NB4 (cell line): ENCODE measurements around the gene PBX1.

Experiments used
- DNase-seq: peaks from one replicate; pipeline ENCODE4 v3.0.0; 2010; ENCODE audit warnings: low read depth
- H3K4me3 ChIP-seq: one replicate; pipeline ENCODE4 v1.5.1; 2011; ENCODE audit warnings: mild to moderate bottlenecking, low read depth, low read length, moderate library complexity
- MAX ChIP-seq: IDR thresholded peaks from 2 replicates; pipeline ENCODE4 v1.6.1; 2011; ENCODE audit warnings: low read depth, low read length
- MYC ChIP-seq: IDR thresholded peaks from 2 replicates; pipeline ENCODE4 v1.6.1; 2011; ENCODE audit warnings: low read depth, low read length
- POLR2A ChIP-seq: IDR thresholded peaks from 2 replicates; pipeline ENCODE4 v1.6.1; 2011; ENCODE audit warnings: mild to moderate bottlenecking; ENCODE audit not compliant: insufficient read length; ENCODE audit errors: extremely low read depth
- TF ChIP-seq, protein P1 (sequence below): IDR thresholded peaks from one replicate; pipeline ENCODE4 v1.5.1; 2012; ENCODE audit warnings: low read depth, low read length

PBX1 gene

DNA sequence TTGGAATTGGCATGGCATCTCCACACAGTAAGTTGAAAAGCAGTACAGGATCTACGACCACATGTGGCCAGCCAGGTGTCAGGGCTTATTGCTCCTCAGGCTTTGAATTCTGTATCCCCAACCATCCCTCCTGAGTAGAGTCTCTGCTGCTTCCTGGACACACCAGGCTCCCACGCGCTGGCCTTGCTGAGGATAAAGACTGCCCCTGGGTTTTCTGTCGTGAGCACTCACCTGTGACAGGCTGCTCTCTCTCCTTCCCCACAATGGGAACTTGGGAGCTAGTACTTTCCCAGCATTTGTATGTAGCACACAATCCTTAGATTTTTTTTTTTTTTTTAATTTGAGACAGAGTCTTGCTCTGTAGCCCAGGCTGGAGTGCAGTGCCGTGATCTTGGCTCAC lies 33.6 kb downstream of the PBX1 start:
- TF ChIP-seq, protein P1, sequence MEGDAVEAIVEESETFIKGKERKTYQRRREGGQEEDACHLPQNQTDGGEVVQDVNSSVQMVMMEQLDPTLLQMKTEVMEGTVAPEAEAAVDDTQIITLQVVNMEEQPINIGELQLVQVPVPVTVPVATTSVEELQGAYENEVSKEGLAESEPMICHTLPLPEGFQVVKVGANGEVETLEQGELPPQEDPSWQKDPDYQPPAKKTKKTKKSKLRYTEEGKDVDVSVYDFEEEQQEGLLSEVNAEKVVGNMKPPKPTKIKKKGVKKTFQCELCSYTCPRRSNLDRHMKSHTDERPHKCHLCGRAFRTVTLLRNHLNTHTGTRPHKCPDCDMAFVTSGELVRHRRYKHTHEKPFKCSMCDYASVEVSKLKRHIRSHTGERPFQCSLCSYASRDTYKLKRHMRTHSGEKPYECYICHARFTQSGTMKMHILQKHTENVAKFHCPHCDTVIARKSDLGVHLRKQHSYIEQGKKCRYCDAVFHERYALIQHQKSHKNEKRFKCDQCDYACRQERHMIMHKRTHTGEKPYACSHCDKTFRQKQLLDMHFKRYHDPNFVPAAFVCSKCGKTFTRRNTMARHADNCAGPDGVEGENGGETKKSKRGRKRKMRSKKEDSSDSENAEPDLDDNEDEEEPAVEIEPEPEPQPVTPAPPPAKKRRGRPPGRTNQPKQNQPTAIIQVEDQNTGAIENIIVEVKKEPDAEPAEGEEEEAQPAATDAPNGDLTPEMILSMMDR: no peak
- TF ChIP-seq MAX (no peak), POLR2A (no peak), MYC (no peak)
- no peak for DNase-seq
- H3K4me3 ChIP-seq: no peak overlapping the region

DNA sequence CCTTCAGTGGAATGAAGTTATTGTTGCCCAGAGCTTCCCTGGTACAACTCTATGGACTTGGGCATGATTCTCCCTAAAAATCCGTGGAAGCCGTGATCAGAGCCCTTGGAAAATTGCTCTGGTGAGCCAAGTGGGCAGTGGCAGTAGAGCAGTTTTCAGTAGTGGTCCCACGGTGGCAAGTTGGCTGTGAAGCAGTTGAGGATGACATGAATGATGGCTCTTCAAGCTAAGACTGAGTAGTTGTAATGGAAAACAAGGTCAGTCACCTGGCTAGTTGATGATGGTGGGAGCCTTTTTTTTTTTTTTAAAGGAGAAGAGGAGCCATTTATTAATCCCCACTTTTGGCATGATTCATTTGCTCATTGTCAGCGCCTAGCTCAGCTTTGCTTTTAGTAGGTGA lies 36.2 kb downstream of the PBX1 start:
- no peak overlapping the region for H3K4me3 ChIP-seq
- TF ChIP-seq, protein P1: no peak
- TF ChIP-seq POLR2A: no peak
- no peak for TF ChIP-seq MYC
- no peak for TF ChIP-seq MAX
- no peak for DNase-seq

DNA sequence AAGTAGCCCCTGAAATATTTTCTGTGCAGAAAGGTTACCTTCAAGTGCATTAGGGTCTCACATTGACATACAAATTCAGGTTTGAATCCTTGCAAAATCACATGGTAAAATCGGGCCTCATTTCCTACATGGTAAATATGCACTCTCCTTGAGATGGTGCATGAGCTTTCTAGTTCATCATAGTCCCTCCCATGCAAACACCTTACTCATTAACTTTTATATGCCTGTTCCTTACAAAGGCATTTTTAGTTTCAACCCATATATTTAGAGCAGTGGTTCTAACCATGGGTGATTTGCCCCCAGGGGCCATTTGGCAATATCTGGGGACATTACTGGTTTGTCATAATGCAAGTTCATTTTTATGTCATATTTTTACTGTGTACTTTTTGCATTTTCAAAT lies 37.2 kb downstream of the PBX1 start:
- no peak for DNase-seq
- TF ChIP-seq, protein P1: no peak
- TF ChIP-seq POLR2A (no peak), MAX (no peak), MYC (no peak)
- no peak overlapping the region for H3K4me3 ChIP-seq

GRCh38 chr1:164598719-164599118 lies 39.7 kb downstream of the PBX1 start:
- DNase-seq: no peak
- TF ChIP-seq MAX (no peak), MYC (no peak), POLR2A (no peak)
- TF ChIP-seq, protein P1: no peak
- no peak overlapping the region for H3K4me3 ChIP-seq

DNA sequence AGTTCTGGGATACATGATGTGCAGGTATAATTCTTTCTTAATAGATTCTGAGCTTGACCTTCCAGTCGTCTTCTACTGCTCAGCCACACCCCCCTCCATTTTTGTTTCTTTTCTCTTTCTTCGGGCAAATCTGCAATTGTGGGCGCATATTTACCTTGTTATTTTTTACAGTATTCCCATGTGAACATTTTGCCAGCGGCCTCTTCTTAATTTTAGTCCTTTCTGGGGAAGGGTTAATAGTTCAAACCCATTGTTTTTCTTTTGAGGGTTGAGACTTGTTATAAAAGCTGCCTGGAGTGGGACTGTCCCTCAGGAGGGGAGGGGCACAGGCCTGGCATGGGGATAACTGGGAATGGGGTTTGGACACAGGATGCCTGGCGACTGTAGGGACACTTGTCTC lies 40.3 kb downstream of the PBX1 start:
- DNase-seq: no peak
- TF ChIP-seq MYC: no peak
- no peak for TF ChIP-seq POLR2A

GRCh38 chr1:164601399-164602100 lies 42.6 kb downstream of the PBX1 start:
- no peak overlapping the region for H3K4me3 ChIP-seq
- TF ChIP-seq MYC (no peak), POLR2A (no peak), MAX (no peak)
- TF ChIP-seq, protein P1: no peak
- DNase-seq: no peak

More for the DNA sequence above, 40.3 kb downstream of the PBX1 start:
- H3K4me3 ChIP-seq: no peak overlapping the region
